ENCODE data around the gene UNC13C. TPM values are rescaled to one million over a fixed set of nuclear protein-coding genes. Genes with fewer than 3 reads are reported as not detected.

The UNC13C gene
- polyA plus RNA-seq, 3 donors = 8.2 to 12.9 (median 10.4) TPM

GRCh38 chr15:54282228-54282836 lies 304.1 kb downstream of the UNC13C start:
- no peak for DNase-seq (ENCODE audit: low read depth in 3 of 3, low spot score in 2 of 3)

- DNase-seq (ENCODE audit: low read depth in 3 of 3, low spot score in 2 of 3) = no peak
These were observed 309.8 kb downstream of the UNC13C start for GRCh38 chr15:54288049-54288448.

GRCh38 chr15:54289590-54290136 lies 311.4 kb downstream of the UNC13C start:
- DNase-seq (ENCODE audit: low read depth in 3 of 3, low spot score in 2 of 3) = no peak

- no peak for DNase-seq (ENCODE audit: low read depth in 3 of 3, low spot score in 2 of 3)
These were observed 320.2 kb downstream of the UNC13C start for GRCh38 chr15:54298396-54298795.

GRCh38 chr15:54304321-54304720 lies 326.1 kb downstream of the UNC13C start:
- no peak for DNase-seq (ENCODE audit: low read depth in 3 of 3, low spot score in 2 of 3)

GRCh38 chr15:54305138-54305537 lies 326.9 kb downstream of the UNC13C start:
- DNase-seq (ENCODE audit: low read depth in 3 of 3, low spot score in 2 of 3) = no peak

- no peak for DNase-seq (ENCODE audit: low read depth in 3 of 3, low spot score in 2 of 3)
These were observed 329.1 kb downstream of the UNC13C start for GRCh38 chr15:54307252-54307902.

- no peak for DNase-seq (ENCODE audit: low read depth in 3 of 3, low spot score in 2 of 3)
These were observed 329.7 kb downstream of the UNC13C start for GRCh38 chr15:54307926-54308325.

GRCh38 chr15:54312528-54312927 lies 334.3 kb downstream of the UNC13C start:
- DNase-seq (ENCODE audit: low read depth in 3 of 3, low spot score in 2 of 3) = no peak

- no peak for DNase-seq (ENCODE audit: low read depth in 3 of 3, low spot score in 2 of 3)
These were observed 343.2 kb downstream of the UNC13C start for GRCh38 chr15:54321426-54321825.

GRCh38 chr15:54322341-54322740 lies 344.1 kb downstream of the UNC13C start:
- no peak for DNase-seq (ENCODE audit: low read depth in 3 of 3, low spot score in 2 of 3)

- DNase-seq (ENCODE audit: low read depth in 3 of 3, low spot score in 2 of 3) = no peak
These were observed 367.1 kb downstream of the UNC13C start for GRCh38 chr15:54345301-54345700.

GRCh38 chr15:54345827-54346226 lies 367.6 kb downstream of the UNC13C start:
- DNase-seq (ENCODE audit: low read depth in 3 of 3, low spot score in 2 of 3) = no peak

GRCh38 chr15:54347082-54347827 lies 369.0 kb downstream of the UNC13C start:
- DNase-seq (ENCODE audit: low read depth in 3 of 3, low spot score in 2 of 3) = no peak

GRCh38 chr15:54353726-54354125 lies 375.5 kb downstream of the UNC13C start:
- no peak for DNase-seq (ENCODE audit: low read depth in 3 of 3, low spot score in 2 of 3)

- DNase-seq (ENCODE audit: low read depth in 3 of 3, low spot score in 2 of 3) = no peak
These were observed 376.1 kb downstream of the UNC13C start for GRCh38 chr15:54354341-54354740.

- no peak for DNase-seq (ENCODE audit: low read depth in 3 of 3, low spot score in 2 of 3)
These were observed 386.7 kb downstream of the UNC13C start for GRCh38 chr15:54364961-54365360.

GRCh38 chr15:54373332-54373731 lies 395.1 kb downstream of the UNC13C start:
- no peak for DNase-seq (ENCODE audit: low read depth in 3 of 3, low spot score in 2 of 3)

GRCh38 chr15:54374184-54374952 lies 396.1 kb downstream of the UNC13C start:
- DNase-seq (ENCODE audit: low read depth in 3 of 3, low spot score in 2 of 3) = no peak

GRCh38 chr15:54387799-54388198 lies 409.6 kb downstream of the UNC13C start:
- no peak for DNase-seq (ENCODE audit: low read depth in 3 of 3, low spot score in 2 of 3)

- no peak for DNase-seq (ENCODE audit: low read depth in 3 of 3, low spot score in 2 of 3)
These were observed 410.5 kb downstream of the UNC13C start for GRCh38 chr15:54388746-54389145.

All from right renal cortex interstitium (tissue), 3 donors.